SJCRH30 (cell line): Measurements from ENCODE around the gene FBLN5. TPM values are rescaled to one million over a fixed set of nuclear protein-coding genes. Genes with fewer than 3 reads are reported as not detected.
A peak's percentile ranks its signal among the peaks of the same experiment; 100 is the strongest.
"Not testable (repeated sequence)": the region's sequence is repeated elsewhere in the genome, so short reads cannot be mapped to it uniquely, and the experiment has no call there.

ENCODE experiments used
- DNase-seq, 2 experiments: peaks; one replicate each; pipeline ENCODE4 v3.0.0-alpha.2; 2015 to 2020
- H3K27ac ChIP-seq: fragments of 250-450 bp; sonication (Bioruptor Pico); 2 replicates; pipeline ENCODE4 v1.5.1; 2020; ENCODE audit warnings: mild to moderate bottlenecking, moderate library complexity
- H3K27me3 ChIP-seq: fragments of 250-450 bp; sonication (Bioruptor Pico); 2 replicates; pipeline ENCODE4 v1.5.1; 2020; ENCODE audit warnings: mild to moderate bottlenecking, moderate library complexity
- H3K36me3 ChIP-seq: fragments of 250-450 bp; sonication (Bioruptor Pico); 2 replicates; pipeline ENCODE4 v1.5.1; 2020; ENCODE audit warnings: mild to moderate bottlenecking, moderate library complexity
- H3K4me1 ChIP-seq: fragments of 250-450 bp; sonication (Bioruptor Pico); 2 replicates; pipeline ENCODE4 v1.5.1; 2020; ENCODE audit warnings: mild to moderate bottlenecking, moderate library complexity
- H3K4me3 ChIP-seq: fragments of 250-450 bp; sonication (Bioruptor Pico); 2 replicates; pipeline ENCODE4 v1.5.1; 2020; ENCODE audit warnings: mild to moderate bottlenecking, moderate library complexity
- H3K9me3 ChIP-seq: fragments of 250-450 bp; sonication (Bioruptor Pico); replicated peaks from 2 replicates; pipeline ENCODE4 v1.5.1; 2020; ENCODE audit warnings: mild to moderate bottlenecking, moderate library complexity
- total RNA-seq: library from RNA; depleted of rRNA; stranded (reverse); fragments of >200 nt; shearing (Covaris generic); gene quantifications from 2 replicates; pipeline ENCODE4 v1.2.3, GENCODE V29; 2014

The FBLN5 gene
- total RNA-seq, 1 experiment from 2014 or later, result 29.6 TPM

DNA sequence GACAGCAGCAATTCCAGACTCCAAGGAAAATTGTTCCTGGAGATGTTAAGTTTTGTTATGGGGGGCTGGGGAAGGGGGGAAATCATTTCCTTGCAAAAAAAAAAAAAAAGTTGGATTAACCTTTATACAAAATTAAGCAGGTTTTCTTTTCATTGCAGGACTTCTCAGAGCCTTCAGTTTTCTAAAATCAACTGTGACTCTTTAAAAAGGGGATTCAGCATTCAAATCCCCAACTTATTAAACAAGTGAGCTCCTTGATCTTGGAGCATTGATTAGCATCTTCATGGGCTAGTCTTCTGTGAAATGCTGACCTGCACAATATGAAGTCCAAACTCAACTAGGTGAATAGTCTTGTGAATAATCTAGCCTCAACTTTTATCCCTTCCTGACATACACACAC, 87.3 kb downstream of the FBLN5 start:
- no peak for DNase-seq
- Histone ChIP-seq H3K27me3 (no peaks in the 10 kb centered on the region), H3K27ac (no peak overlapping the region), H3K9me3 (no peaks in the 10 kb centered on the region), H3K4me3 (no peak overlapping the region), H3K4me1 (peaks cover 12% of the 10 kb centered on the region; the same call in 1 of the 2 replicates), H3K36me3 (no peaks in the 10 kb centered on the region)

DNA sequence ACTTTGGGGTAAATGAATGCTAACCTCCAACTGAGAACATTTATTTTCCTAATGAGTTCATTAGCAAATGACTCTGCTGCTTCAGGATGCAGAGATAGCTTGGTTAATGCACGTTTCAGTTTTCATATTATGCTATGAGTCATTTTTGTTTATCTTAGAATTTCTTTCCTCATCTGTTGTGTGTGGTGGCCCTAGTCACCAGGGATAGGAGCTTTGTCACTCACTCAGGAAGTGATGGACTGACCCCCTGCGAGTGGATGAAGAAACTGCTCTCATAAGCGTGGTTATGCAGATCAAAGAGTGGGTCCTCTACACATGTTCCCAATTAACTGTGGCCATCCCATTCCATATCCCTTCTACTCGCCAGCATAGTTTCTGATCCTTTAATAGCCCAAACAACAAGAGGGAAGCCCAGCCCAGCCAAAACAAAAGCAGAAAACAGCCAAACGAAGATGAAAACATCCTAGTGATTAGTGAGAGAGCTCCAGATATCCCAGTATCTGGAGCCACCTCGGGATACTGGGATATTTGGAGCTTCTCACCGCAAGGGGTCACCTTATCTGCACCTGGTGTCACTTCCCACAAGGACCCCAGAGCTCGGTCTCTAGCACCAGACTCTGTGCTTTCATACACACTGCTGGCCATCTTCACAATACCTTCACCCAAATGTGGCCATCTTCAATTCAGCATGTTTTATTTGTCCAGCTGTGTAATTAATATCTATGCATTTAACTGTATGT, 88.8 kb downstream of the FBLN5 start:
- H3K4me3 ChIP-seq, result no peak overlapping the region

DNA sequence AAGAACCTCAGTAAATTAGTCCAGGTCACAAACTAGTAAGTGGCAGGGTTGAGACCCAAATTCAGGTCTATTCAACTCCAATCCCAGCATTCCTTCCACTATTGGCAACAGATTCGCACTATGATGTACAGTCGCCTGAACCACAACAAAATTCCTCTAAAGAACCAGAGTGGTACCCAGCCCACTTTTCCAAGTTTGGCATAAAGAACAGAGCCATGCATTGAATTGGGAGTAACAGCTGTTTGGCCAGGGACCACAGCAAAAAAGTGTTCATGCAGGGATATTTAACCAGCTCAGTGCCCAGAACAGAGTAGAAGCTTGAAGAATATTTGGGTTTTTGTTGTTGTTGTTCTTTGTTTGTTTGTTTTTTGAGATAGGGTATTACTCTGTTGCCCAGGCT, 89.9 kb downstream of the FBLN5 start:
- no peaks in the 10 kb centered on the region for H3K27me3 ChIP-seq
- no peaks in the 10 kb centered on the region for H3K36me3 ChIP-seq
- DNase-seq, result no peak
- no peak overlapping the region for H3K27ac ChIP-seq
- H3K4me1 ChIP-seq, result peaks cover 12% of the 10 kb centered on the region; the same call in 1 of the 2 replicates
- H3K4me3 ChIP-seq, result no peak overlapping the region
- H3K9me3 ChIP-seq, result no peaks in the 10 kb centered on the region

More for the DNA sequence above, 88.8 kb downstream of the FBLN5 start:
- Histone ChIP-seq H3K9me3 (no peaks in the 10 kb centered on the region), H3K27me3 (no peaks in the 10 kb centered on the region), H3K4me1 (peaks cover 12% of the 10 kb centered on the region; the same call in 1 of the 2 replicates), H3K36me3 (no peaks in the 10 kb centered on the region), H3K27ac (no peak overlapping the region)
- DNase-seq, result peak; percentile 13 to 36

DNA sequence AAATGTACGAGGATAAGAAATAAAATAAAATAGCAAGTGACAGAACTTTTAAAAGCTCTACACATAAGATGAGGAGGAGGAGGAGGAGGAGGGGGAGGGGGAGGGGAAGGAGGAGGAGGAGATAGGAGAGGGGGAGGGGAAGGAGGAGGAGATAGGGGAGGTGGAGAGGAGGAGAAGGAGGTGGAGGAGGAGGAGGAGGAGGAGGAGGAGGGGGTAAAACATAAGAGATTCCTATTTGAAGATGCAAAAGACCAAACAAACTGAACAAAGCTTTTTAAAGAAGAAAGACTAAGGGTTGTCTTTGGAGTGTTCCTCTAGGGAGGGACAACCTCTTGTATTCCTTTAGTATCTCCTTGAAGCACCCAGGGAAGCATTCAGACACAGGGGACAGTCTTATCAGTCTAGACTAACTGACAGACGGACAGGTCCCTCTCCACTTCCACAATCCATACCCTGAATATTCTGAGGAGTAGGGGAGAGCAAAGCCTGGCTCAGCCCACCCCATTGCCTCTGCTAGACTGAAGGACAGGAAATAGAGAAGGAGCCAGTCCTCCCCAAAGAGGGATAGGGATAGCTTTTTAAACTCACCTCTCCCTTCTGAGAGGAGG, 93.1 kb downstream of the FBLN5 start:
- H3K4me1 ChIP-seq, result peaks cover 12% of the 10 kb centered on the region; the same call in 1 of the 2 replicates
- H3K4me3 ChIP-seq, result no peak overlapping the region
- no peaks in the 10 kb centered on the region for H3K9me3 ChIP-seq
- H3K27me3 ChIP-seq, result no peaks in the 10 kb centered on the region
- no peak overlapping the region for H3K27ac ChIP-seq
- H3K36me3 ChIP-seq, result no peaks in the 10 kb centered on the region
- no peak for DNase-seq

GRCh38 chr14:91851563-91851962, 95.9 kb downstream of the FBLN5 start:
- no peak overlapping the region for H3K4me3 ChIP-seq
- DNase-seq, result no peak

DNA sequence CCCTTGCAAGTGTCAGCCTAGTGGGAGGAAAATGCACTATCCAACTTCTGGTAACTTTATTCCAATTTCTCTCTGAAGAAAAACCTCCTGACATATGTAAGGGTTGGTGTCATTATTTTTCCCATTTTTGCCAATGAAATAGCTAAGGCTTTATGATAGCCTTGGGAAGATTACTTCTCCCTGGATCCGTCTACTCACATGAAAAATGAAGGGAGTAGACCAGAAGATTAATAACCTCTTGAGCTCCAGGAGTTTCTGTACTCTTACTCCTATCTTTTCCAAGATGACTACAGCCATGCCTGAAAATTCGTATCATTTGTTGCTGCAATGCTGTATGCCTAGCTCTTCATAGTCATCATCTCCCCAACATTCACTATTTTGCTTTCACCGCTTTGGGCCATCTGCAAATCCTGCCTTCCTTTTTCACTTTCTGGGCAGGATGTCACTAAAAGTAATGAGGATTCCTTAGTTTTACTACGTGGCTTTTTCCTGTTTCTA, 98.9 kb downstream of the FBLN5 start:
- Histone ChIP-seq H3K36me3 (no peaks in the 10 kb centered on the region), H3K27me3 (no peaks in the 10 kb centered on the region), H3K4me1 (no peaks in the 10 kb centered on the region), H3K4me3 (no peak overlapping the region), H3K27ac (no peak overlapping the region), H3K9me3 (no peaks in the 10 kb centered on the region)
- no peak for DNase-seq

More at GRCh38 chr14:91851563-91851962, 95.9 kb downstream of the FBLN5 start:
- Histone ChIP-seq H3K36me3 (no peaks in the 10 kb centered on the region), H3K27ac (no peak overlapping the region), H3K27me3 (no peaks in the 10 kb centered on the region), H3K4me1 (0 out of 2 replicates have a peak, but pooled peaks cover under 1% of the 10 kb centered on the region), H3K9me3 (no peaks in the 10 kb centered on the region)

- H3K4me3 ChIP-seq, result no peak overlapping the region
- no peak for DNase-seq
- H3K9me3 ChIP-seq, result no peaks in the 10 kb centered on the region
- no peaks in the 10 kb centered on the region for H3K4me1 ChIP-seq
- no peak overlapping the region for H3K27ac ChIP-seq
- H3K27me3 ChIP-seq, result no peaks in the 10 kb centered on the region
- no peaks in the 10 kb centered on the region for H3K36me3 ChIP-seq
Measured at GRCh38 chr14:91847693-91848092, 99.8 kb downstream of the FBLN5 start.

GRCh38 chr14:91845652-91846051, 101.8 kb downstream of the FBLN5 start:
- no peak for DNase-seq

DNA sequence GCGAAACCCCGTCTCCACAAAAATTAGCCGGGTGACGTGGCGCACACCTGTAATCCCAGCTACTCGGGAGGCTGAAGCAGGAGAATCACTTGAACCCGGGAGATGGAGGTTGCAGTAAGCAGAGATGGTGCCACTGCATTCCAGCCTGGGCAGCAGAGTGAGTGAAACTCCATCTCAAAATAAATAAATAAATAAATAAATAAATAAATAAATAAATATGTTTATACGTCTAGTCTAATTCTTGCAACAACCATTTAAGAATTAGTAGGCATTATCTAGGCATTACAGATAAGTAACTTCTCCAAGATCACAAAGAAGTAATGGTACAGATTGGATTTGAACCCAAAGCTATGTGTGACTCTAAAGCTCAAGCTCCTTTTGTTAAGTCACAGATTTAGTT, 102.4 kb downstream of the FBLN5 start:
- H3K27ac ChIP-seq, H3K27me3 ChIP-seq, H3K9me3 ChIP-seq, H3K4me3 ChIP-seq, H3K36me3 ChIP-seq, DNase-seq, H3K4me1 ChIP-seq: not testable (repeated sequence)

More at GRCh38 chr14:91845652-91846051, 101.8 kb downstream of the FBLN5 start:
- no peak overlapping the region for H3K4me3 ChIP-seq
- H3K4me1 ChIP-seq, result no peaks in the 10 kb centered on the region
- no peaks in the 10 kb centered on the region for H3K9me3 ChIP-seq
- no peaks in the 10 kb centered on the region for H3K36me3 ChIP-seq
- no peaks in the 10 kb centered on the region for H3K27me3 ChIP-seq
- H3K27ac ChIP-seq, result no peak overlapping the region

DNA sequence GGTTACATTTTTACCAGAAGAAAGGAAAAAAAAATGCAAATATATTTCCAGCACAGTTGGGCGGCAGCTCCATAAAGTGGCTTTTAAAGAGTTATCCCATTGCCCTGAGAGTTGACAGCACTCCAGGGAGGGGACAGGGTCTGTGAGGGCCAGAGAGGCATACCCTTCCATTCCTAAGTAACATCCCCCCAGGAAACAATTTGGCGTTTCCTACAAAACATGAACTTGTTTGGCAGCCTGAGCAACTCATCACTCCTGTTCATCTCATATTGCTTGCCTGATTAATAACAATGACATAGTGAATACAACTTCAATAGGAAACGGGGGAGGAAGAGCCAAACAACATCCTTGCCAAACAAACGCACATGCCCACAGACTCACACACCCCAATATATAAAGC, 103.5 kb downstream of the FBLN5 start:
- H3K27me3 ChIP-seq, result no peaks in the 10 kb centered on the region
- H3K4me3 ChIP-seq, result no peak overlapping the region
- H3K9me3 ChIP-seq, result no peaks in the 10 kb centered on the region
- DNase-seq, result no peak
- H3K36me3 ChIP-seq, result no peaks in the 10 kb centered on the region
- H3K4me1 ChIP-seq, result no peaks in the 10 kb centered on the region
- H3K27ac ChIP-seq, result no peak overlapping the region

DNA sequence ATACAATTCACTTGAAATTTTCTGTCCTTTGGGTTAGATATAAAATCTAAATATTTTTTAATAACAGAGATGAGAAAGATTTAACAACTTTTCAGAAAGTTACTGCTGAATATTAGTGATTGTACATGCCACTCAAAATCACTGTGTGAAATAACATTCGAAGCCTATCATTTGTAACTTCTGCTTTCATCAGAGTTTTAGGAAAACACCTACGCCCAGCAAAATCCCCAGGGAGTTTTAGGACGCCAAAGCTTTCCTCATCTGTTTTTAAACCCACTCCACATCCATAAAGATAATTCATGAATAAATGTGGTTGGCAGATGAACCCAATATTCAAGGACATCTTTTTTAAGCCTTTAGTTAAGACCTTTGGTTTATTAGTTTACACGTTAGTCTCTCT, 104.1 kb downstream of the FBLN5 start:
- no peak overlapping the region for H3K27ac ChIP-seq
- H3K4me3 ChIP-seq, result no peak overlapping the region
- no peaks in the 10 kb centered on the region for H3K9me3 ChIP-seq
- DNase-seq, result no peak
- no peaks in the 10 kb centered on the region for H3K36me3 ChIP-seq
- H3K27me3 ChIP-seq, result no peaks in the 10 kb centered on the region
- no peaks in the 10 kb centered on the region for H3K4me1 ChIP-seq

DNA sequence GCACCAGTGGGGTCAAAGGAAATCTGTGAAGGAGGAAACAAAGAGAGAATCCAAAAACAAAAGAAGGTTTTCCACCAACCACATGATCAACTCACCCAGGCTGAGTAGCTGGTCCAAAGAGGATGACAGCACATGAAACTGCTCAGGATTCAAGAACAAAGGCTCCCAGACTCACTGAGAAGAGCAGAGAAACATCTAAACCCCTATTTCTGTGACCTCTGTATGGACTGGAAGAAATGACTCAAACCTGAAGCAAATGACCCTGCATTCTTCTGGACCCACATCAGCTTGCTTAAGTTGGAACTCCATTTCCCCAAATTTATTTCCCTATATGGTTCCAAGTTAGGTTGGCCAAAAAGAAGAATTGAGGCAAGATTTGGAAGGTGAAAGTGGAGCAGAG, 106.4 kb downstream of the FBLN5 start:
- H3K9me3 ChIP-seq, result no peaks in the 10 kb centered on the region
- H3K4me1 ChIP-seq, result no peaks in the 10 kb centered on the region
- no peaks in the 10 kb centered on the region for H3K27me3 ChIP-seq
- no peaks in the 10 kb centered on the region for H3K36me3 ChIP-seq
- DNase-seq, result no peak
- no peak overlapping the region for H3K27ac ChIP-seq
- H3K4me3 ChIP-seq, result no peak overlapping the region

DNA sequence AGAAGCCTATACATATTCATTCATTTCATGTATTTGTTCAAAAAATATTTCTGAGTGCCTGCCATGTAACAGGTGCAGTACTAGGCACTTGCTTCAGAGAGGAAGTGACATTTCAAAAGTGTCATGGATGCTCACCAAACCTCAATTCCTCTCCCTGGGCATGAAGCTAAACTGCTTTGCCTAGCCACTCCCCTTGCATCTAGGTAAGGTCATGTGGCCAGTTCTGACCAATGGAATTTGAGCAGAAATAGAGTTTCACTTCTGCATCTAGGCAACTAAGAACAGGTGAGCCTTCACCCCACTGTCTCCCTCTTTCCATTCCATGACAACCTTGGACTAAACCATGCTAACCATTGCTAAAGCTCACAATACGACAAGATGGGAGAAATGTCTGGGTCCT, 107.7 kb downstream of the FBLN5 start:
- Histone ChIP-seq H3K4me1 (no peaks in the 10 kb centered on the region), H3K4me3 (no peak overlapping the region), H3K27me3 (peaks cover 4% of the 10 kb centered on the region; the same call in 1 of the 2 replicates), H3K36me3 (no peaks in the 10 kb centered on the region), H3K27ac (no peak overlapping the region), H3K9me3 (no peaks in the 10 kb centered on the region)
- no peak for DNase-seq

DNA sequence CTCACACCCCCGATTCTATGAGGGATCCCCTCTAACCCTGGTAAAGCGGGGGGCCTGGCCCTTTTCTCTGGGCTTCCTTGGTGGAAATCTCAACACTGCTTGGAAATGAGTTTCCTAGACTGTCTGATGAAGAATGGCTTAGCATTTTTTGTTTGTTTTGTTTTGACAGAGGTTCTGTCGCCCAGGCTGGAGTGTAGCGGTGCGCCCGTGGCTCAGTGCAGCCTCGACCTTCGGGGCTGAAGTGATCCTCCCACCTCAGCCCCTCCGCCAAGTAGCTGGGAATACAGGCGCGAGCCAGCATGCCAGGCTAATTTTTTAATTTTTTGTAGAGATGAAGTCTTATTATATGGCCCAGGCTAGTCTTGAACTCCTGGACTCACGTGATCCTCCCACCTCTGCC, 110.4 kb downstream of the FBLN5 start:
- no peaks in the 10 kb centered on the region for H3K4me1 ChIP-seq
- H3K36me3 ChIP-seq, result no peaks in the 10 kb centered on the region
- DNase-seq, result no peak
- H3K27me3 ChIP-seq, result peaks cover 9% of the 10 kb centered on the region; the same call in 1 of the 2 replicates
- H3K4me3 ChIP-seq, result no peak overlapping the region
- no peaks in the 10 kb centered on the region for H3K9me3 ChIP-seq
- no peak overlapping the region for H3K27ac ChIP-seq
